ENCODE data around the gene LINC00237. TPM values are rescaled to one million over a fixed set of nuclear protein-coding genes. Genes with fewer than 3 reads are reported as not detected.

LINC00237 gene
- total and polyA plus RNA-seq, 2 experiments from 2014 or later = not detected

DNA sequence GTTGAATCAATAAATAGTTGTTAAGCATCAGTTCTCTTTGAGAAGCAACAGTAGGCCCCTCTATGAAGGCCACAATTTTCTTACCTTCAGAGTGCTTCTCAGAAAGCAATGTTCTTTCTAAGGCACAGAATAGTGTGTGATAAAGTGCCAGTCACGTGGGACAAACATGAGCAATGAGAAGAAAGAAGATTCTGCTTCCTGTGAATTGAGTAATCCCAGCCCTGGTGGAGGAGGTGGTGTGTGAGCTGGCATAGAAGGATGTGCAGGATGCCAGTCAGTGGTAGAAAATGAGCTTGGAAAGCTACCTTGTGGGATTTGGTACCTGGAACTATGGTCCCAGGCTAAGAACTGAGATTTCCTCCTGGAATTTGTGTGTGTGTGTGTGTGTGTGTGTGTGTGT lies 41.4 kb upstream of the LINC00237 start:
- TF ChIP-seq, protein P1, sequence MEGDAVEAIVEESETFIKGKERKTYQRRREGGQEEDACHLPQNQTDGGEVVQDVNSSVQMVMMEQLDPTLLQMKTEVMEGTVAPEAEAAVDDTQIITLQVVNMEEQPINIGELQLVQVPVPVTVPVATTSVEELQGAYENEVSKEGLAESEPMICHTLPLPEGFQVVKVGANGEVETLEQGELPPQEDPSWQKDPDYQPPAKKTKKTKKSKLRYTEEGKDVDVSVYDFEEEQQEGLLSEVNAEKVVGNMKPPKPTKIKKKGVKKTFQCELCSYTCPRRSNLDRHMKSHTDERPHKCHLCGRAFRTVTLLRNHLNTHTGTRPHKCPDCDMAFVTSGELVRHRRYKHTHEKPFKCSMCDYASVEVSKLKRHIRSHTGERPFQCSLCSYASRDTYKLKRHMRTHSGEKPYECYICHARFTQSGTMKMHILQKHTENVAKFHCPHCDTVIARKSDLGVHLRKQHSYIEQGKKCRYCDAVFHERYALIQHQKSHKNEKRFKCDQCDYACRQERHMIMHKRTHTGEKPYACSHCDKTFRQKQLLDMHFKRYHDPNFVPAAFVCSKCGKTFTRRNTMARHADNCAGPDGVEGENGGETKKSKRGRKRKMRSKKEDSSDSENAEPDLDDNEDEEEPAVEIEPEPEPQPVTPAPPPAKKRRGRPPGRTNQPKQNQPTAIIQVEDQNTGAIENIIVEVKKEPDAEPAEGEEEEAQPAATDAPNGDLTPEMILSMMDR (IDR thresholded peaks at IDR 0.05; ENCODE audit: low read depth, low read length) = no peak
- no peak overlapping the region for H3K4me3 ChIP-seq
- no peaks in the 10 kb centered on the region for H3K27me3 ChIP-seq

DNA sequence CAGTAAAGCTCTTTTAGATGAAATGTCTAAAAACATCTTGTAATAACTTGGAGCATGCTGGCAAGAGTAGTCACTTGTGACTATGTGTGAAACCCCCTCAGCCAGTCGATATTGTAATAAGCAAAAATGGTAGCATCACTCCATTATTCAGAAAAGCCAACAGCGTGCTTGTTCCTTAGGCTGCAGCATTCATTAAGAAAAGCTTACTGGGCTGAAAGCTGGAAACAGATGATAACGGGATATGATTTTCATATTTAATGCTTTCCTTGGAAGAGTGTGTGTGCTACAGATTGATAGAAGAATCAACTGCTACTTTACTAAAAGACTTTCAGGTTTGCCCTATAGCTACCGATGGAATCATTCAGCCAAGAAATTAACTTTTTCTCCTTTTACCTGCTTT lies 40.1 kb upstream of the LINC00237 start:
- Histone ChIP-seq H3K27me3 (no peaks in the 10 kb centered on the region), H3K36me3 (no peaks in the 10 kb centered on the region), H3K27ac (no peak overlapping the region), H3K4me1 (ENCODE audit: low read depth) (no peaks in the 10 kb centered on the region), H3K9me3 (ENCODE audit: low read depth) (no peaks in the 10 kb centered on the region), H3K4me3 (no peak overlapping the region)
- DNase-seq (ENCODE audit: low read depth in 1 of 2, low spot score in 1 of 2) = no peak
- TF ChIP-seq, protein P1 (IDR thresholded peaks at IDR 0.05; ENCODE audit: low read depth, low read length) = no peak

More for the DNA sequence above, 41.4 kb upstream of the LINC00237 start:
- no peaks in the 10 kb centered on the region for H3K36me3 ChIP-seq
- DNase-seq (ENCODE audit: low read depth in 1 of 2, low spot score in 1 of 2) = peak in 1 of 2 donors; percentile 31
- H3K27ac ChIP-seq = no peak overlapping the region
- H3K9me3 ChIP-seq (ENCODE audit: low read depth) = no peaks in the 10 kb centered on the region
- no peaks in the 10 kb centered on the region for H3K4me1 ChIP-seq (ENCODE audit: low read depth)

DNA sequence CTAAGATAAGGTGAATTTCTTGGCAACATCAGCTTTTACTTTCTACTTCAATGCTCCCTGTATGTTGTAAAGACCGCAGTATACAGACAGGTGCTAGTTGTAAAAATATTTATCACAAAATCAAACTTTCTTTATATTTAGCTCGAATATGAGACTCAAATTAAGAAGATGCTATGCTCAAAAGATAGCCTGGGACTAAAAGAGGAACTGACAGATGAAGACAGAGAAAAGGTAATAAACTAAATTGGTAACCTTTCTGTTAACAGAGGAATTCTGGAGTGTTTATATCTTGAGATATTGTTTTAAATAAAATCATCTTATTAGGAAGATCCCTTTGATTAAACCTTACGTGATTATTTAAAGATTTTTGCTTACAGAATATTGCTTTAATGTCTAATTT lies 39.3 kb upstream of the LINC00237 start:
- DNase-seq (ENCODE audit: low read depth in 1 of 2, low spot score in 1 of 2) = no peak
- Histone ChIP-seq H3K4me1 (ENCODE audit: low read depth) (no peaks in the 10 kb centered on the region), H3K27ac (no peak overlapping the region)

DNA sequence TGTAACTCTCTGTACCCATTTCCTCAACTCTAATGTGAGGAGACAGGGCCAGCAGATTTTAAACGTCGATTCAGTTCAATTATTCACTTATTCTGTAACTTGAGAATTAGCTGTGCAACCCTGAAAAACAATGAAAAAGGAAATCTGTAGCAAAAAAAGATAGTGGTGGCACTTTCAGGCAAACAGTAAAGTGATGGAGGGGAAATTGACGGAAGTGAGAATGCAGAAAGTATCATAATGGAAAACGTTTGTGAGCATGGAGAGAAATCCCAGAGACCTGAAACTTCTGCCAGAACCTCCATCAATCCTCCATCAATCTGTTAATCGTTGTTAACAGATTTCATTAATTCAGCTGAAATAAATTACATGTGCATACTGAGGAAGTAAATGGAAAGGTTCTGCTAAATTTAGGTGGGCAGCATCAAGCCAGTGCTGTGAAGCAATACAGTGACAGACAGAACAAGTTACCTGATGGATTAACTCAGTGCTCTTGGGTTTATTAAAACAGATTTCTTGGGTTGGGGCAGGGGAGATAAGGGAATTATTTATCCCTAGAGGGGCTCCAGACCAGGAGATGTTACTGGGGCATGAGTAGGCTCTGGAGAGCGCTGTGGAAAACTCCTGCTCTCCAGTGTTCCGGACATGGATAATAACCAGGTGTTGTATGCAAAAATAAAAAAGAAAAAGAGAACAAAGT lies 37.2 kb upstream of the LINC00237 start:
- no peak overlapping the region for H3K4me3 ChIP-seq
- H3K27me3 ChIP-seq = no peaks in the 10 kb centered on the region
- no peaks in the 10 kb centered on the region for H3K36me3 ChIP-seq
- no peaks in the 10 kb centered on the region for H3K9me3 ChIP-seq (ENCODE audit: low read depth)
- H3K27ac ChIP-seq = no peak overlapping the region
- no peaks in the 10 kb centered on the region for H3K4me1 ChIP-seq (ENCODE audit: low read depth)
- TF ChIP-seq, protein P1 (IDR thresholded peaks at IDR 0.05; ENCODE audit: low read depth, low read length) = no peak
- DNase-seq (ENCODE audit: low read depth in 1 of 2, low spot score in 1 of 2) = no peak

More for the DNA sequence above, 39.3 kb upstream of the LINC00237 start:
- TF ChIP-seq, protein P1 (IDR thresholded peaks at IDR 0.05; ENCODE audit: low read depth, low read length) = no peak
- Histone ChIP-seq H3K36me3 (no peaks in the 10 kb centered on the region), H3K27me3 (no peaks in the 10 kb centered on the region), H3K4me3 (no peak overlapping the region), H3K9me3 (ENCODE audit: low read depth) (no peaks in the 10 kb centered on the region)

DNA sequence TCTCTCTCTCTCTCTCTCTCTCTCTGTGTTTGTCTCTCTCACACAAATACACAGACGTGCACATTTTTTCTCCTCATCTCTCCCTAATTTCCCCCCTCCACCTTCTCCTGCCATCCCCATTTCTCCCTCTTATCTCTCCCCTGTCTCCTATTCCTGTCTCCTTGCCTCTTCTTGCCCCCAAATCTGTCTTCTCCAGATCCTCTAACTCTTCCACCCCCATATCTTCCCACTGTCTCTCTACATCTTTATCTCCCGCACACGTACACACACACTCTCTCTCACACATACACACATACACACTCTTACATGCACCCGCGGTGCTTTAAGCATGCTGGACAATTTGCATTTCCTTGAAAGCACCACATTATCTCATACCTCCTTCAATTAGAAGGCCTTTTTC lies 35.7 kb upstream of the LINC00237 start:
- Histone ChIP-seq H3K27me3 (no peaks in the 10 kb centered on the region), H3K36me3 (no peaks in the 10 kb centered on the region), H3K4me1 (ENCODE audit: low read depth) (no peaks in the 10 kb centered on the region), H3K27ac (no peak overlapping the region), H3K4me3 (no peak overlapping the region), H3K9me3 (ENCODE audit: low read depth) (no peaks in the 10 kb centered on the region)
- TF ChIP-seq, protein P1 (IDR thresholded peaks at IDR 0.05; ENCODE audit: low read depth, low read length) = no peak
- no peak for DNase-seq (ENCODE audit: low read depth in 1 of 2, low spot score in 1 of 2)

Data from cardiac muscle cell (in vitro differentiated cells and primary cell).